Sigmoid colon (tissue), 7 donors: ENCODE measurements around the gene MAPKAP1. TPM values are rescaled to one million over a fixed set of nuclear protein-coding genes. Genes with fewer than 3 reads are reported as not detected.

ENCODE experiments used
- DNase-seq: peaks from one replicate; pipeline ENCODE4 v3.0.0-alpha.2; 2019
- H3K27ac ChIP-seq, 4 donors: fragments of 200-600 bp; sonication (generic); one replicate each; pipeline ENCODE4 v1.5.1; 2016 to 2019; ENCODE audit warnings: mild to moderate bottlenecking in 1 of 4
- H3K27me3 ChIP-seq, 3 donors: fragments of 200-600 bp; sonication (generic); one replicate each; pipeline ENCODE4 v1.5.1; 2019; ENCODE audit warnings: mild to moderate bottlenecking in 1 of 3
- H3K36me3 ChIP-seq, 4 donors: fragments of 200-600 bp; sonication (generic); one replicate each; pipeline ENCODE4 v1.5.1; 2016 to 2019
- H3K4me1 ChIP-seq, 4 donors: fragments of 200-600 bp; sonication (generic); one replicate each; pipeline ENCODE4 v1.5.1; 2017 to 2019
- H3K4me3 ChIP-seq, 4 donors: fragments of 200-600 bp; sonication (generic); one replicate each; pipeline ENCODE4 v1.5.1; 2017 to 2019; ENCODE audit warnings: mild to moderate bottlenecking in 2 of 4, moderate library complexity in 1 of 4
- H3K9me3 ChIP-seq, 4 donors: fragments of 200-600 bp in 3 of 4; sonication (generic) in 3 of 4; one replicate each; pipeline versions ENCODE4 v1.5.1 to v1.6.1; 2013 to 2019
- CTCF ChIP-seq, 4 experiments: fragments of 450-650 bp in 3 of 4; fragments of 200-600 bp in 1 of 4; IDR thresholded peaks; one replicate each; pipeline ENCODE4 v1.5.1; 2016 to 2019; ENCODE audit warnings: antibody characterized with exemption in 4 of 4, mild to moderate bottlenecking in 3 of 4, moderate library complexity in 2 of 4
- EP300 ChIP-seq, 4 donors: sonication (generic); formaldehyde crosslinking; IDR thresholded peaks; one replicate each; pipeline ENCODE4 v1.6.1; 2017; ENCODE audit warnings: antibody characterized with exemption in 4 of 4
- POLR2A ChIP-seq, 2 donors: fragments of 450-650 bp; IDR thresholded peaks; one replicate each; pipeline ENCODE4 v1.6.1; 2016; ENCODE audit warnings: antibody characterized with exemption in 2 of 2, mild to moderate bottlenecking in 2 of 2, moderate library complexity in 2 of 2
- POLR2AphosphoS5 ChIP-seq, 4 donors: sonication (generic); formaldehyde crosslinking; IDR thresholded peaks; one replicate each; pipeline ENCODE4 v1.6.1; 2017; ENCODE audit warnings: antibody characterized with exemption in 4 of 4
- WGBS, 2 donors: extraction: QIAGEN DNeasy Blood & Tissue Kit; methylation state at CpG; one replicate each; pipeline ENCODE4 v1.1.7; 2013; 5-methylcytosine and 5-hydroxymethylcytosine counted together
- intact Hi-C: fragments of 100-400 bp; cut with DNase I; formaldehyde crosslinking; loops from one replicate; pipeline ENCODE4 v1.15.1; 2023
- polyA plus RNA-seq, 3 donors: library from polyadenylated mRNA; stranded (reverse); fragments of 200-250 nt; gene quantifications; one replicate each; pipeline ENCODE4 v1.2.3, GENCODE V29; 2013
- total RNA-seq, 4 donors: library from RNA; depleted of rRNA; stranded (reverse); fragments of >200 nt; gene quantifications; one replicate each; pipeline ENCODE4 v1.1.0, GENCODE V29; 2016
- donor health status: healthy with polysubstance abuse.
- donor health status: Bipolar disorder and iron deficiency.
- donor health status: healthy.

The MAPKAP1 gene
- total and polyA plus RNA-seq, 7 donors = 37.2 to 155 (median 84.3) TPM

GRCh38 chr9:125707472-125707804 lies 430 bp upstream of the MAPKAP1 start:
- DNase-seq = no peak
- no peaks in the 10 kb centered on the region for H3K27me3 ChIP-seq
- H3K36me3 ChIP-seq = no peaks in the 10 kb centered on the region
- peaks cover 0 to 25% (median 17%) of the 10 kb centered on the region in 4 donors for H3K4me1 ChIP-seq
- intact Hi-C loops = loop anchor here (2.0 kb wide), 1 partner anchor 39 kb away; the partner anchor contains the start of gene PBX3
- peak overlapping the region; percentile 80 to 100 (median 90) for H3K4me3 ChIP-seq
- WGBS, 2 donors = 19 to 32% methylated on average over 4 of the region's 4 CpGs
- peak overlapping the region; percentile 76 to 89 (median 82) for H3K27ac ChIP-seq
- TF ChIP-seq POLR2AphosphoS5 (IDR thresholded peaks at IDR 0.05) (no peak), EP300 (IDR thresholded peaks at IDR 0.05) (no peak), POLR2A (IDR thresholded peaks at IDR 0.05) (no peak), CTCF (IDR thresholded peaks at IDR 0.05) (no peak)
- H3K9me3 ChIP-seq = no peaks in the 10 kb centered on the region

- no peak for DNase-seq
- H3K36me3 ChIP-seq = no peaks in the 10 kb centered on the region
- peak overlapping the region; percentile 80 to 100 (median 90) for H3K4me3 ChIP-seq
- no peak for TF ChIP-seq CTCF (IDR thresholded peaks at IDR 0.05)
- no peak for TF ChIP-seq EP300 (IDR thresholded peaks at IDR 0.05)
- TF ChIP-seq POLR2AphosphoS5 (IDR thresholded peaks at IDR 0.05) = no peak
- TF ChIP-seq POLR2A (IDR thresholded peaks at IDR 0.05) = no peak
- H3K27me3 ChIP-seq = no peaks in the 10 kb centered on the region
- no peaks in the 10 kb centered on the region for H3K9me3 ChIP-seq
- intact Hi-C loops = loop anchor here (2.0 kb wide), 1 partner anchor 41 kb away; the partner anchor contains the start of gene PBX3
- no peak overlapping the region for H3K27ac ChIP-seq
- H3K4me1 ChIP-seq = peaks cover 0 to 25% (median 17%) of the 10 kb centered on the region in 4 donors
- WGBS, 2 donors = 44 to 69% methylated on average over 4 of the region's 4 CpGs
These were observed 1.1 kb downstream of the MAPKAP1 start for GRCh38 chr9:125705893-125706292.

GRCh38 chr9:125703662-125704061 lies 3.3 kb downstream of the MAPKAP1 start:
- no peak for DNase-seq
- Histone ChIP-seq H3K4me1 (peaks cover 0 to 25% (median 17%) of the 10 kb centered on the region in 4 donors), H3K4me3 (no peak overlapping the region)

GRCh38 chr9:125701351-125701750 lies 5.7 kb downstream of the MAPKAP1 start:
- H3K27ac ChIP-seq = no peak overlapping the region
- intact Hi-C loops = no loop called here
- no peaks in the 10 kb centered on the region for H3K9me3 ChIP-seq
- TF ChIP-seq CTCF (IDR thresholded peaks at IDR 0.05) = no peak
- no peak for TF ChIP-seq EP300 (IDR thresholded peaks at IDR 0.05)
- no peak for TF ChIP-seq POLR2A (IDR thresholded peaks at IDR 0.05)
- TF ChIP-seq POLR2AphosphoS5 (IDR thresholded peaks at IDR 0.05) = no peak
- H3K4me3 ChIP-seq = no peak overlapping the region
- no peak for DNase-seq
- no peaks in the 10 kb centered on the region for H3K36me3 ChIP-seq
- peaks cover 0 to 16% (median 9%) of the 10 kb centered on the region in 4 donors for H3K4me1 ChIP-seq
- H3K27me3 ChIP-seq = no peaks in the 10 kb centered on the region
- 87 to 91% methylated on average over 6 of the region's 6 CpGs for WGBS, 2 donors

More at GRCh38 chr9:125703662-125704061, 3.3 kb downstream of the MAPKAP1 start:
- intact Hi-C loops = no loop called here
- Histone ChIP-seq H3K27me3 (no peaks in the 10 kb centered on the region), H3K36me3 (no peaks in the 10 kb centered on the region), H3K9me3 (no peaks in the 10 kb centered on the region), H3K27ac (no peak overlapping the region)
- 88 to 90% methylated on average over 4 of the region's 4 CpGs for WGBS, 2 donors
- TF ChIP-seq POLR2AphosphoS5 (IDR thresholded peaks at IDR 0.05) = no peak
- no peak for TF ChIP-seq POLR2A (IDR thresholded peaks at IDR 0.05)
- no peak for TF ChIP-seq CTCF (IDR thresholded peaks at IDR 0.05)
- no peak for TF ChIP-seq EP300 (IDR thresholded peaks at IDR 0.05)

- no peak for DNase-seq
- Histone ChIP-seq H3K4me3 (no peak overlapping the region), H3K9me3 (no peaks in the 10 kb centered on the region), H3K27me3 (no peaks in the 10 kb centered on the region), H3K4me1 (peaks cover 0 to 11% (median 4%) of the 10 kb centered on the region in 4 donors), H3K27ac (no peak overlapping the region), H3K36me3 (no peaks in the 10 kb centered on the region)
- intact Hi-C loops = no loop called here
- 74 to 90% methylated on average over 2 of the region's 2 CpGs for WGBS, 2 donors
- TF ChIP-seq CTCF (IDR thresholded peaks at IDR 0.05) (no peak), POLR2AphosphoS5 (IDR thresholded peaks at IDR 0.05) (no peak), POLR2A (IDR thresholded peaks at IDR 0.05) (no peak), EP300 (IDR thresholded peaks at IDR 0.05) (no peak)
These were observed 6.2 kb downstream of the MAPKAP1 start for GRCh38 chr9:125700791-125701190.
